ENCODE results near the gene GPHB5. TPM values are rescaled to one million over a fixed set of nuclear protein-coding genes. Genes with fewer than 3 reads are reported as not detected.

The GPHB5 gene
- total and polyA plus RNA-seq, 4 donors: not detected

- WGBS: 73% methylated on average over 4 of the region's 4 CpGs
- no peak overlapping the region for H3K27ac ChIP-seq (ENCODE audit: low read depth in 1 of 2, low read length in 2 of 2)
- TF ChIP-seq YY1 (IDR thresholded peaks at IDR 0.05) (no peak), CTCF (IDR thresholded peaks at IDR 0.05; ENCODE audit: low read depth, low read length, missing input control) (no peak), EGR1 (IDR thresholded peaks at IDR 0.05; ENCODE audit: low read depth in 2 of 2) (no peak), GABPA (IDR thresholded peaks at IDR 0.05 in 1 of 2, conservative IDR thresholded peaks at IDR 0.05 in 1 of 2) (no peak), HNF4G (IDR thresholded peaks at IDR 0.05) (no peak), HNF4A (conservative IDR thresholded peaks at IDR 0.05) (no peak), TAF1 (conservative IDR thresholded peaks at IDR 0.05) (no peak), JUND (IDR thresholded peaks at IDR 0.05) (no peak), FOXA1 (IDR thresholded peaks at IDR 0.05) (no peak), RXRA (IDR thresholded peaks at IDR 0.05) (no peak), FOXA2 (IDR thresholded peaks at IDR 0.05) (no peak), SP1 (IDR thresholded peaks at IDR 0.05) (no peak), RAD21 (IDR thresholded peaks at IDR 0.05) (no peak), NR2F2 (IDR thresholded peaks at IDR 0.05) (no peak)
- TF ChIP-seq, protein P1, sequence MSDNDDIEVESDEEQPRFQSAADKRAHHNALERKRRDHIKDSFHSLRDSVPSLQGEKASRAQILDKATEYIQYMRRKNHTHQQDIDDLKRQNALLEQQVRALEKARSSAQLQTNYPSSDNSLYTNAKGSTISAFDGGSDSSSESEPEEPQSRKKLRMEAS (IDR thresholded peaks at IDR 0.05): no peak
- TF ChIP-seq, protein P2, sequence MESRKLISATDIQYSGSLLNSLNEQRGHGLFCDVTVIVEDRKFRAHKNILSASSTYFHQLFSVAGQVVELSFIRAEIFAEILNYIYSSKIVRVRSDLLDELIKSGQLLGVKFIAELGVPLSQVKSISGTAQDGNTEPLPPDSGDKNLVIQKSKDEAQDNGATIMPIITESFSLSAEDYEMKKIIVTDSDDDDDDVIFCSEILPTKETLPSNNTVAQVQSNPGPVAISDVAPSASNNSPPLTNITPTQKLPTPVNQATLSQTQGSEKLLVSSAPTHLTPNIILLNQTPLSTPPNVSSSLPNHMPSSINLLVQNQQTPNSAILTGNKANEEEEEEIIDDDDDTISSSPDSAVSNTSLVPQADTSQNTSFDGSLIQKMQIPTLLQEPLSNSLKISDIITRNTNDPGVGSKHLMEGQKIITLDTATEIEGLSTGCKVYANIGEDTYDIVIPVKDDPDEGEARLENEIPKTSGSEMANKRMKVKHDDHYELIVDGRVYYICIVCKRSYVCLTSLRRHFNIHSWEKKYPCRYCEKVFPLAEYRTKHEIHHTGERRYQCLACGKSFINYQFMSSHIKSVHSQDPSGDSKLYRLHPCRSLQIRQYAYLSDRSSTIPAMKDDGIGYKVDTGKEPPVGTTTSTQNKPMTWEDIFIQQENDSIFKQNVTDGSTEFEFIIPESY (IDR thresholded peaks at IDR 0.05): no peak
- TF ChIP-seq, protein P3, sequence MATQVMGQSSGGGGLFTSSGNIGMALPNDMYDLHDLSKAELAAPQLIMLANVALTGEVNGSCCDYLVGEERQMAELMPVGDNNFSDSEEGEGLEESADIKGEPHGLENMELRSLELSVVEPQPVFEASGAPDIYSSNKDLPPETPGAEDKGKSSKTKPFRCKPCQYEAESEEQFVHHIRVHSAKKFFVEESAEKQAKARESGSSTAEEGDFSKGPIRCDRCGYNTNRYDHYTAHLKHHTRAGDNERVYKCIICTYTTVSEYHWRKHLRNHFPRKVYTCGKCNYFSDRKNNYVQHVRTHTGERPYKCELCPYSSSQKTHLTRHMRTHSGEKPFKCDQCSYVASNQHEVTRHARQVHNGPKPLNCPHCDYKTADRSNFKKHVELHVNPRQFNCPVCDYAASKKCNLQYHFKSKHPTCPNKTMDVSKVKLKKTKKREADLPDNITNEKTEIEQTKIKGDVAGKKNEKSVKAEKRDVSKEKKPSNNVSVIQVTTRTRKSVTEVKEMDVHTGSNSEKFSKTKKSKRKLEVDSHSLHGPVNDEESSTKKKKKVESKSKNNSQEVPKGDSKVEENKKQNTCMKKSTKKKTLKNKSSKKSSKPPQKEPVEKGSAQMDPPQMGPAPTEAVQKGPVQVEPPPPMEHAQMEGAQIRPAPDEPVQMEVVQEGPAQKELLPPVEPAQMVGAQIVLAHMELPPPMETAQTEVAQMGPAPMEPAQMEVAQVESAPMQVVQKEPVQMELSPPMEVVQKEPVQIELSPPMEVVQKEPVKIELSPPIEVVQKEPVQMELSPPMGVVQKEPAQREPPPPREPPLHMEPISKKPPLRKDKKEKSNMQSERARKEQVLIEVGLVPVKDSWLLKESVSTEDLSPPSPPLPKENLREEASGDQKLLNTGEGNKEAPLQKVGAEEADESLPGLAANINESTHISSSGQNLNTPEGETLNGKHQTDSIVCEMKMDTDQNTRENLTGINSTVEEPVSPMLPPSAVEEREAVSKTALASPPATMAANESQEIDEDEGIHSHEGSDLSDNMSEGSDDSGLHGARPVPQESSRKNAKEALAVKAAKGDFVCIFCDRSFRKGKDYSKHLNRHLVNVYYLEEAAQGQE (IDR thresholded peaks at IDR 0.05): no peak
- TF ChIP-seq, protein P4, sequence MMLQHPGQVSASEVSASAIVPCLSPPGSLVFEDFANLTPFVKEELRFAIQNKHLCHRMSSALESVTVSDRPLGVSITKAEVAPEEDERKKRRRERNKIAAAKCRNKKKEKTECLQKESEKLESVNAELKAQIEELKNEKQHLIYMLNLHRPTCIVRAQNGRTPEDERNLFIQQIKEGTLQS (IDR thresholded peaks at IDR 0.05): no peak
Measured at GRCh38 chr14:63276016-63276415, 42.7 kb downstream of the GPHB5 start.

More at GRCh38 chr14:63276016-63276415, 42.7 kb downstream of the GPHB5 start:
- no peak for DNase-seq (ENCODE audit: low spot score)
- no peaks in the 10 kb centered on the region for H3K9me3 ChIP-seq (ENCODE audit: control insufficient read depth in 4 of 4, low read length in 3 of 4)
- no peak overlapping the region for H3K9ac ChIP-seq (ENCODE audit: low read depth in 1 of 2, low read length in 2 of 2)
- no peaks in the 10 kb centered on the region for H3K27me3 ChIP-seq (ENCODE audit: control insufficient read depth in 4 of 4, insufficient read depth in 4 of 4, low read length in 3 of 4)
- no peaks in the 10 kb centered on the region for H3K4me1 ChIP-seq (ENCODE audit: control insufficient read depth in 4 of 4, insufficient read depth in 4 of 4, low read length in 3 of 4)
- H3K36me3 ChIP-seq (ENCODE audit: control insufficient read depth in 4 of 4, insufficient read depth in 3 of 4, low read depth in 1 of 4, low read length in 3 of 4): no peaks in the 10 kb centered on the region
- H3K4me3 ChIP-seq (ENCODE audit: low read depth in 1 of 3, low read length in 3 of 3): no peak overlapping the region
